IPS DF 6.9 (cell line): ENCODE measurements around the gene FAM227B.
"Not testable (repeated sequence)": the region's sequence is repeated elsewhere in the genome, so short reads cannot be mapped to it uniquely, and the experiment has no call there.

Experiments
- DNase-seq: peaks from one replicate; pipeline ENCODE4 v3.0.0-alpha.2; 2013; ENCODE audit warnings: low read depth, low spot score
- H3K27ac ChIP-seq: one replicate; pipeline ENCODE4 v1.5.1; 2013; ENCODE audit warnings: low read length, control low read depth
- H3K27me3 ChIP-seq: 2 replicates; pipeline ENCODE4 v1.6.1; 2013; ENCODE audit warnings: mild to moderate bottlenecking, low read length; ENCODE audit not compliant: control insufficient read depth, insufficient read depth
- H3K36me3 ChIP-seq: 2 replicates; pipeline ENCODE4 v1.6.1; 2013; ENCODE audit warnings: low read length; ENCODE audit not compliant: control insufficient read depth, insufficient read depth
- H3K4me1 ChIP-seq: 2 replicates; pipeline ENCODE4 v1.6.1; 2013; ENCODE audit warnings: low read length; ENCODE audit not compliant: control insufficient read depth, insufficient read depth
- H3K4me3 ChIP-seq: 2 replicates; pipeline ENCODE4 v1.5.1; 2013; ENCODE audit warnings: mild to moderate bottlenecking, low read length
- H3K9me3 ChIP-seq: 2 replicates; pipeline ENCODE4 v1.6.1; 2013; ENCODE audit warnings: low read length, inconsistent platforms; ENCODE audit not compliant: control insufficient read depth, insufficient read depth
- WGBS: extraction: QIAGEN DNeasy Blood & Tissue Kit; methylation state at CpG from one replicate; pipeline ENCODE4 v1.1.7; 2013; ENCODE audit warnings: mixed read lengths, missing lambda C conversion rate; ENCODE audit not compliant: insufficient read length, insufficient coverage; 5-methylcytosine and 5-hydroxymethylcytosine counted together

FAM227B gene

GRCh38 chr15:49387471-49387870 is 233.1 kb downstream of the FAM227B start:
- H3K4me1 ChIP-seq, result 0 out of 2 replicates have a peak, but pooled peaks cover 1% of the 10 kb centered on the region
- no peaks in the 10 kb centered on the region for H3K9me3 ChIP-seq
- no peak for DNase-seq
- WGBS, result no CpG with 5 or more reads among the region's 2 CpGs
- H3K36me3 ChIP-seq, result no peaks in the 10 kb centered on the region
- no peak overlapping the region for H3K27ac ChIP-seq
- no peak overlapping the region for H3K4me3 ChIP-seq
- no peaks in the 10 kb centered on the region for H3K27me3 ChIP-seq

GRCh38 chr15:49383266-49383665 is 237.4 kb downstream of the FAM227B start:
- WGBS, result no CpG with 5 or more reads among the region's 1 CpG
- Histone ChIP-seq H3K27ac (no peak overlapping the region), H3K27me3 (no peaks in the 10 kb centered on the region), H3K36me3 (no peaks in the 10 kb centered on the region), H3K9me3 (no peaks in the 10 kb centered on the region), H3K4me3 (no peak overlapping the region), H3K4me1 (peaks cover 1% of the 10 kb centered on the region)
- DNase-seq, result no peak

- Histone ChIP-seq H3K27ac (no peak overlapping the region), H3K27me3 (no peaks in the 10 kb centered on the region), H3K9me3 (no peaks in the 10 kb centered on the region), H3K4me1 (peaks cover 1% of the 10 kb centered on the region), H3K36me3 (no peaks in the 10 kb centered on the region), H3K4me3 (no peak overlapping the region)
- DNase-seq, result no peak
These were observed 238.2 kb downstream of the FAM227B start for GRCh38 chr15:49382394-49382793.

GRCh38 chr15:49380912-49381311 is 239.7 kb downstream of the FAM227B start:
- no CpG with 5 or more reads among the region's 5 CpGs for WGBS
- H3K27ac ChIP-seq, result no peak overlapping the region
- no peaks in the 10 kb centered on the region for H3K27me3 ChIP-seq
- H3K4me1 ChIP-seq, result peaks cover 1% of the 10 kb centered on the region
- peak; percentile 4 for DNase-seq
- no peak overlapping the region for H3K4me3 ChIP-seq
- no peaks in the 10 kb centered on the region for H3K9me3 ChIP-seq
- no peaks in the 10 kb centered on the region for H3K36me3 ChIP-seq

- Histone ChIP-seq H3K36me3 (no peaks in the 10 kb centered on the region), H3K27ac (no peak overlapping the region), H3K4me1 (peaks cover 1% of the 10 kb centered on the region), H3K9me3 (no peaks in the 10 kb centered on the region), H3K27me3 (no peaks in the 10 kb centered on the region), H3K4me3 (no peak overlapping the region)
- no CpG with 5 or more reads among the region's 4 CpGs for WGBS
- DNase-seq, result no peak
These were observed 240.6 kb downstream of the FAM227B start for GRCh38 chr15:49379996-49380395.

GRCh38 chr15:49372366-49372765 is 248.3 kb downstream of the FAM227B start:
- Histone ChIP-seq H3K9me3 (no peaks in the 10 kb centered on the region), H3K36me3 (no peaks in the 10 kb centered on the region), H3K4me1 (no peaks in the 10 kb centered on the region; the same call in 1 of the 2 replicates), H3K27ac (no peak overlapping the region), H3K4me3 (no peak overlapping the region), H3K27me3 (no peaks in the 10 kb centered on the region)
- no CpG with 5 or more reads among the region's 1 CpG for WGBS
- DNase-seq, result peak; percentile 16

GRCh38 chr15:49370782-49371181 is 249.8 kb downstream of the FAM227B start:
- Histone ChIP-seq H3K27me3 (no peaks in the 10 kb centered on the region), H3K9me3 (no peaks in the 10 kb centered on the region), H3K4me3 (no peak overlapping the region), H3K27ac (no peak overlapping the region), H3K36me3 (no peaks in the 10 kb centered on the region), H3K4me1 (no peaks in the 10 kb centered on the region; the same call in 1 of the 2 replicates)
- no peak for DNase-seq
- WGBS, result no CpG with 5 or more reads among the region's 1 CpG

- H3K9me3 ChIP-seq, result no peaks in the 10 kb centered on the region
- no peaks in the 10 kb centered on the region for H3K36me3 ChIP-seq
- H3K27me3 ChIP-seq, result no peaks in the 10 kb centered on the region
- WGBS, result no CpG with 5 or more reads among the region's 22 CpGs
- no peak for DNase-seq
- H3K27ac ChIP-seq, result no peak overlapping the region
- H3K4me1 ChIP-seq, result no peaks in the 10 kb centered on the region
- H3K4me3 ChIP-seq, result no peak overlapping the region
These were observed 254.1 kb downstream of the FAM227B start for GRCh38 chr15:49366496-49366895.

GRCh38 chr15:49361370-49361769 is 259.2 kb downstream of the FAM227B start:
- H3K4me1 ChIP-seq, result no peaks in the 10 kb centered on the region
- no CpG with 5 or more reads among the region's 3 CpGs for WGBS
- no peak overlapping the region for H3K4me3 ChIP-seq

GRCh38 chr15:49354439-49354838 is 266.2 kb downstream of the FAM227B start:
- H3K4me1 ChIP-seq, H3K4me3 ChIP-seq, H3K9me3 ChIP-seq, H3K27me3 ChIP-seq, H3K27ac ChIP-seq, H3K36me3 ChIP-seq, DNase-seq: not testable (repeated sequence)
- WGBS, result no CpG with 5 or more reads among the region's 17 CpGs

More at GRCh38 chr15:49361370-49361769, 259.2 kb downstream of the FAM227B start:
- H3K27me3 ChIP-seq, result no peaks in the 10 kb centered on the region
- no peaks in the 10 kb centered on the region for H3K9me3 ChIP-seq
- no peak for DNase-seq
- no peak overlapping the region for H3K27ac ChIP-seq
- no peaks in the 10 kb centered on the region for H3K36me3 ChIP-seq

GRCh38 chr15:49343546-49343945 is 277.1 kb downstream of the FAM227B start:
- no peak for DNase-seq
- H3K27ac ChIP-seq, result no peak overlapping the region
- no peak overlapping the region for H3K4me3 ChIP-seq
- no peaks in the 10 kb centered on the region for H3K27me3 ChIP-seq
- H3K4me1 ChIP-seq, result no peaks in the 10 kb centered on the region
- no peaks in the 10 kb centered on the region for H3K36me3 ChIP-seq
- H3K9me3 ChIP-seq, result no peaks in the 10 kb centered on the region
